ENCODE results near the gene LMF1. TPM values are rescaled to one million over a fixed set of nuclear protein-coding genes. Genes with fewer than 3 reads are reported as not detected.

LMF1 gene
- total and polyA plus RNA-seq, 4 donors: 8.8 to 75.0 (median 28.3) TPM

GRCh38 chr16:853981-854807, 116.6 kb downstream of the LMF1 start:
- intact Hi-C loops (cut with DNase I): no loop called here
- Histone ChIP-seq H3K4me1 (ENCODE audit: control insufficient read depth in 1 of 2, insufficient read depth in 2 of 2, low read length in 2 of 2) (no peaks in the 10 kb centered on the region), H3K36me3 (ENCODE audit: control insufficient read depth in 1 of 2, insufficient read depth in 2 of 2, low read length in 1 of 2) (no peaks in the 10 kb centered on the region), H3K4me3 (ENCODE audit: low read length in 2 of 2) (no peak overlapping the region), H3K27ac (ENCODE audit: low read depth in 1 of 2, low read length in 2 of 2) (no peak overlapping the region), H3K27me3 (ENCODE audit: control insufficient read depth in 1 of 2, insufficient read depth in 2 of 2, low read length in 1 of 2) (no peaks in the 10 kb centered on the region), H3K9me3 (ENCODE audit: control insufficient read depth, low read length) (no peaks in the 10 kb centered on the region)
- DNase-seq (peak in 1 of 2 donors; percentile 39), ATAC-seq (ENCODE audit: low FRiP score) (no peak)
- WGBS, 2 donors: 92 to 93% methylated on average over 24 to 31 of the region's 31 CpGs

DNA sequence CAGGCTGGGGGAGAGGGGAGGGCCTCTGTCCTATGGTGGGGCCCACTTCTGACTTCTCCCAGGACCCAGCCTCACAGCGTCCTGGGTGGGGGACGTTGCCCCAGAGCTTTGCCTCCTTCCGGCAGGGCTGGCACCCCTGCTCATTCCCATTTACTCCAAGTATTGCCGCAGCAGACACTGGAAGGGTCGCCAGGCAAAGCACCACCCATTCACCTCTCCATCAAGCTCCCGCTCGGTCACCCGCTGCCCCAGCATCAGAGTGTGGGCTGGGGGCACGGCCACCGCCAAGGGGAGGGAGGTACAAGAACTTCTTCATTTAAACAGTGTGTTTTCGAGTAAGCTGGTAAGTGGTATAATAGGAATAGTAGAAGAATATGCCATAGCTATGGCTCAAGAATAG, 117.5 kb downstream of the LMF1 start:
- Histone ChIP-seq H3K9me3 (ENCODE audit: control insufficient read depth, low read length) (no peaks in the 10 kb centered on the region), H3K36me3 (ENCODE audit: control insufficient read depth in 1 of 2, insufficient read depth in 2 of 2, low read length in 1 of 2) (no peaks in the 10 kb centered on the region), H3K4me3 (ENCODE audit: low read length in 2 of 2) (no peak overlapping the region), H3K27ac (ENCODE audit: low read depth in 1 of 2, low read length in 2 of 2) (no peak overlapping the region), H3K4me1 (ENCODE audit: control insufficient read depth in 1 of 2, insufficient read depth in 2 of 2, low read length in 2 of 2) (no peaks in the 10 kb centered on the region), H3K27me3 (ENCODE audit: control insufficient read depth in 1 of 2, insufficient read depth in 2 of 2, low read length in 1 of 2) (no peaks in the 10 kb centered on the region)
- DNase-seq (no peak), ATAC-seq (ENCODE audit: low FRiP score) (no peak)
- whole genome bisulfite sequencing, 2 donors: 84 to 94% methylated on average over 11 of the region's 11 CpGs
- intact Hi-C loops (cut with DNase I): no loop called here

GRCh38 chr16:852451-853185, 118.2 kb downstream of the LMF1 start:
- Histone ChIP-seq H3K9me3 (ENCODE audit: control insufficient read depth, low read length) (no peaks in the 10 kb centered on the region), H3K36me3 (ENCODE audit: control insufficient read depth in 1 of 2, insufficient read depth in 2 of 2, low read length in 1 of 2) (no peaks in the 10 kb centered on the region), H3K27me3 (ENCODE audit: control insufficient read depth in 1 of 2, insufficient read depth in 2 of 2, low read length in 1 of 2) (no peaks in the 10 kb centered on the region), H3K4me1 (ENCODE audit: control insufficient read depth in 1 of 2, insufficient read depth in 2 of 2, low read length in 2 of 2) (no peaks in the 10 kb centered on the region), H3K27ac (ENCODE audit: low read depth in 1 of 2, low read length in 2 of 2) (no peak overlapping the region), H3K4me3 (ENCODE audit: low read length in 2 of 2) (no peak overlapping the region)
- intact Hi-C loops (cut with DNase I): no loop called here
- WGBS, 2 donors: 90% methylated on average over 30 to 32 of the region's 32 CpGs
- DNase-seq (peak in 1 of 2 donors; percentile 40), ATAC-seq (ENCODE audit: low FRiP score) (no peak)

GRCh38 chr16:851871-852270, 118.9 kb downstream of the LMF1 start:
- DNase-seq (peak in 1 of 2 donors; percentile 42), ATAC-seq (ENCODE audit: low FRiP score) (no peak)
- no peaks in the 10 kb centered on the region for H3K27me3 ChIP-seq (ENCODE audit: control insufficient read depth in 1 of 2, insufficient read depth in 2 of 2, low read length in 1 of 2)
- no peaks in the 10 kb centered on the region for H3K36me3 ChIP-seq (ENCODE audit: control insufficient read depth in 1 of 2, insufficient read depth in 2 of 2, low read length in 1 of 2)
- no peak overlapping the region for H3K4me3 ChIP-seq (ENCODE audit: low read length in 2 of 2)
- intact Hi-C loops (cut with DNase I): no loop called here
- H3K4me1 ChIP-seq (ENCODE audit: control insufficient read depth in 1 of 2, insufficient read depth in 2 of 2, low read length in 2 of 2): no peaks in the 10 kb centered on the region
- no peak overlapping the region for H3K27ac ChIP-seq (ENCODE audit: low read depth in 1 of 2, low read length in 2 of 2)
- WGBS, 2 donors: 78 to 87% methylated on average over 17 of the region's 17 CpGs
- H3K9me3 ChIP-seq (ENCODE audit: control insufficient read depth, low read length): no peaks in the 10 kb centered on the region

DNA sequence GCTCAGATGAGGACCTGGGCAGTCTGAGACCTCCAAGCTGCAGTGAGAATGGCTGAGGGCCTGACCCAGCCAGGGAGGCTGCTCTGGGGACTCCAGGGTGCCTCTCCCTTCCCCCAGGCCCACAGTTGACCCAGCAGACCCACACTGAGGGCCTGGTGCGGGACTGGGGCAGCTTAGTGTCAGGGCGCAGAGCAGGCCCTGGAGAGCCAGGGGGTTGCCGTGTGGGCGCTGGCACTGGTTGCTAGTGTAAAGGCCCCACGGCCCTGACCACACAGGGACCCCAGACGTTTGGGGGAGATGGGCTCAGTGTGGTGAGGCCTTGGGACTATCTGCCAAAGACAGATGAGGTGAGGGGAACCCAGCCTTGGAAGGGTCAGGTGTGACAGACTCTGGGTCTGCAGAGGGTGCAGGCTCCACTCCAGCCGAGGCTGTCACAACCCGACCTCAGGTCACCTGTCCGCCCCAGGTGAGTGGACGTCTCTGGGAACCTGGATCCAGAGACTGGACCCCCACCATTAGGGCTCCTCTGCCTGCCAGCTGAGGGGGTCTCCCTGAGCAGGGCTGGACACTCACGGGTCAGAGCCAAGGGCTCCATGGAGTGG, 119.5 kb downstream of the LMF1 start:
- no peak for ATAC-seq (ENCODE audit: low FRiP score)
- Histone ChIP-seq H3K27ac (ENCODE audit: low read depth in 1 of 2, low read length in 2 of 2) (no peak overlapping the region), H3K4me3 (ENCODE audit: low read length in 2 of 2) (no peak overlapping the region), H3K27me3 (ENCODE audit: control insufficient read depth in 1 of 2, insufficient read depth in 2 of 2, low read length in 1 of 2) (no peaks in the 10 kb centered on the region), H3K4me1 (ENCODE audit: control insufficient read depth in 1 of 2, insufficient read depth in 2 of 2, low read length in 2 of 2) (no peaks in the 10 kb centered on the region), H3K36me3 (ENCODE audit: control insufficient read depth in 1 of 2, insufficient read depth in 2 of 2, low read length in 1 of 2) (no peaks in the 10 kb centered on the region), H3K9me3 (ENCODE audit: control insufficient read depth, low read length) (no peaks in the 10 kb centered on the region)
- 89 to 92% methylated on average over 11 of the region's 11 CpGs for WGBS, 2 donors
- intact Hi-C loops (cut with DNase I): no loop called here
- DNase-seq: peak in 1 of 2 donors; percentile 37

GRCh38 chr16:850668-851067, 120.1 kb downstream of the LMF1 start:
- Histone ChIP-seq H3K27ac (ENCODE audit: low read depth in 1 of 2, low read length in 2 of 2) (no peak overlapping the region), H3K27me3 (ENCODE audit: control insufficient read depth in 1 of 2, insufficient read depth in 2 of 2, low read length in 1 of 2) (no peaks in the 10 kb centered on the region), H3K36me3 (ENCODE audit: control insufficient read depth in 1 of 2, insufficient read depth in 2 of 2, low read length in 1 of 2) (no peaks in the 10 kb centered on the region), H3K4me3 (ENCODE audit: low read length in 2 of 2) (no peak overlapping the region), H3K4me1 (ENCODE audit: control insufficient read depth in 1 of 2, insufficient read depth in 2 of 2, low read length in 2 of 2) (no peaks in the 10 kb centered on the region), H3K9me3 (ENCODE audit: control insufficient read depth, low read length) (no peaks in the 10 kb centered on the region)
- WGBS, 2 donors: 92 to 94% methylated on average over 31 of the region's 31 CpGs
- DNase-seq: peak in 1 of 2 donors; percentile 34
- ATAC-seq (ENCODE audit: low FRiP score): no peak
- intact Hi-C loops (cut with DNase I): no loop called here

GRCh38 chr16:848510-849253, 122.1 kb downstream of the LMF1 start:
- H3K36me3 ChIP-seq (ENCODE audit: control insufficient read depth in 1 of 2, insufficient read depth in 2 of 2, low read length in 1 of 2): no peaks in the 10 kb centered on the region
- intact Hi-C loops (cut with DNase I): no loop called here
- H3K4me1 ChIP-seq (ENCODE audit: control insufficient read depth in 1 of 2, insufficient read depth in 2 of 2, low read length in 2 of 2): no peaks in the 10 kb centered on the region
- DNase-seq (peak in 1 of 2 donors; percentile 33), ATAC-seq (ENCODE audit: low FRiP score) (no peak)
- no peak overlapping the region for H3K4me3 ChIP-seq (ENCODE audit: low read length in 2 of 2)
- H3K27ac ChIP-seq (ENCODE audit: low read depth in 1 of 2, low read length in 2 of 2): no peak overlapping the region
- WGBS, 2 donors: 94 to 95% methylated on average over 44 of the region's 44 CpGs
- H3K9me3 ChIP-seq (ENCODE audit: control insufficient read depth, low read length): no peaks in the 10 kb centered on the region
- H3K27me3 ChIP-seq (ENCODE audit: control insufficient read depth in 1 of 2, insufficient read depth in 2 of 2, low read length in 1 of 2): no peaks in the 10 kb centered on the region

- H3K36me3 ChIP-seq (ENCODE audit: control insufficient read depth in 1 of 2, insufficient read depth in 2 of 2, low read length in 1 of 2): no peaks in the 10 kb centered on the region
- H3K4me3 ChIP-seq (ENCODE audit: low read length in 2 of 2): no peak overlapping the region
- DNase-seq (no peak), ATAC-seq (ENCODE audit: low FRiP score) (no peak)
- no peak overlapping the region for H3K27ac ChIP-seq (ENCODE audit: low read depth in 1 of 2, low read length in 2 of 2)
- intact Hi-C loops (cut with DNase I): no loop called here
- no peaks in the 10 kb centered on the region for H3K27me3 ChIP-seq (ENCODE audit: control insufficient read depth in 1 of 2, insufficient read depth in 2 of 2, low read length in 1 of 2)
- WGBS, 2 donors: 95 to 96% methylated on average over 33 of the region's 33 CpGs
- no peaks in the 10 kb centered on the region for H3K9me3 ChIP-seq (ENCODE audit: control insufficient read depth, low read length)
- no peaks in the 10 kb centered on the region for H3K4me1 ChIP-seq (ENCODE audit: control insufficient read depth in 1 of 2, insufficient read depth in 2 of 2, low read length in 2 of 2)
These were observed 122.9 kb downstream of the LMF1 start for GRCh38 chr16:847681-848445.

All from aorta (tissue), 5 donors.